ENCODE measurements around the gene WNK2. TPM values are rescaled to one million over a fixed set of nuclear protein-coding genes. Genes with fewer than 3 reads are reported as not detected.
"Not testable (repeated sequence)": the region's sequence is repeated elsewhere in the genome, so short reads cannot be mapped to it uniquely, and the experiment has no call there.

The WNK2 gene
- polyA plus RNA-seq, 1 experiment: not detected

DNA sequence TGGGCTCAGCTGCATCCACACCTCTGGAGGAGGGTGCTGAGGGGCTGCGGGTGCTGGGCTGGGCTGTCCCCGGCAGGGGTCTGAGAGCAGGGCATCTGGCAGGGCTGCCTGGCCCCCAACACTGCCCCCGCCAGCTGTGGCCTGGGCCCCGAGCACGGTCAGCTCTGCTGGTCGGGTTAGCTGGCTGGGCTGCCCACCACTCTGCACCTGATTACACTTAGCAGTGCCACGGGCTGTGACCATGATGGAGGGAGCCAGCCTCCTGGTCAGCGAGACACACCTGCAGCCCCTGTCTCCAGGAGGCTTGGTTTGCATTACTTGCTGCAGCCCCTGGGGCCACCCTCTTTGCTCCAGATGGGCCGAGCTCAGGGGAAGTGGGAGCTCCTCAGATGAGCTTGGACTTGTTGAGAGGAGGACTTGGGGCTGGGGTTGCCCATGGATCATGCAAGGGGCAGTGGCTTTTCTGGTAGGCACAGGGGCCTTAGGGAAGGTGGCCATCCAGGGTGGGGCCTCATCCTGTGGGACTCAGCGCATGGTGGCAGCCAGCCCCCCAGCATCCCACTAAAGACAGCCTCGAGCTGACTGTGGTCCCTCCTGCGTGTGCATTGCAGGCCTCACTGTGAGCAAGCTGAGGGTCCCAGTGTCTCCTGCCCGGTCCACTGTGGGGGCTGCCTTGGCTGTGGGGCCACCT lies 135.5 kb downstream of the WNK2 start:
- no peak for DNase-seq (ENCODE audit: low read depth)
- ChIA-PET POLR2A (no interaction called here), CTCF (interaction anchor here (0.7 to 1.5 kb wide), 3 partner anchors 14 to 316 kb away, joined by 3 read pairs; no protein-coding TSS in a partner anchor)
- TF ChIP-seq, protein P1, sequence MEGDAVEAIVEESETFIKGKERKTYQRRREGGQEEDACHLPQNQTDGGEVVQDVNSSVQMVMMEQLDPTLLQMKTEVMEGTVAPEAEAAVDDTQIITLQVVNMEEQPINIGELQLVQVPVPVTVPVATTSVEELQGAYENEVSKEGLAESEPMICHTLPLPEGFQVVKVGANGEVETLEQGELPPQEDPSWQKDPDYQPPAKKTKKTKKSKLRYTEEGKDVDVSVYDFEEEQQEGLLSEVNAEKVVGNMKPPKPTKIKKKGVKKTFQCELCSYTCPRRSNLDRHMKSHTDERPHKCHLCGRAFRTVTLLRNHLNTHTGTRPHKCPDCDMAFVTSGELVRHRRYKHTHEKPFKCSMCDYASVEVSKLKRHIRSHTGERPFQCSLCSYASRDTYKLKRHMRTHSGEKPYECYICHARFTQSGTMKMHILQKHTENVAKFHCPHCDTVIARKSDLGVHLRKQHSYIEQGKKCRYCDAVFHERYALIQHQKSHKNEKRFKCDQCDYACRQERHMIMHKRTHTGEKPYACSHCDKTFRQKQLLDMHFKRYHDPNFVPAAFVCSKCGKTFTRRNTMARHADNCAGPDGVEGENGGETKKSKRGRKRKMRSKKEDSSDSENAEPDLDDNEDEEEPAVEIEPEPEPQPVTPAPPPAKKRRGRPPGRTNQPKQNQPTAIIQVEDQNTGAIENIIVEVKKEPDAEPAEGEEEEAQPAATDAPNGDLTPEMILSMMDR (IDR thresholded peaks at IDR 0.05; ENCODE audit: insufficient read depth, low read depth, low read length): no peak
- Histone ChIP-seq H3K27me3 (ENCODE audit: control insufficient read depth, insufficient read depth, low read length) (no peaks in the 10 kb centered on the region), H3K4me3 (ENCODE audit: low read depth, low read length) (no peak overlapping the region), H3K36me3 (ENCODE audit: control insufficient read depth, insufficient read depth, low read length) (no peaks in the 10 kb centered on the region)

DNA sequence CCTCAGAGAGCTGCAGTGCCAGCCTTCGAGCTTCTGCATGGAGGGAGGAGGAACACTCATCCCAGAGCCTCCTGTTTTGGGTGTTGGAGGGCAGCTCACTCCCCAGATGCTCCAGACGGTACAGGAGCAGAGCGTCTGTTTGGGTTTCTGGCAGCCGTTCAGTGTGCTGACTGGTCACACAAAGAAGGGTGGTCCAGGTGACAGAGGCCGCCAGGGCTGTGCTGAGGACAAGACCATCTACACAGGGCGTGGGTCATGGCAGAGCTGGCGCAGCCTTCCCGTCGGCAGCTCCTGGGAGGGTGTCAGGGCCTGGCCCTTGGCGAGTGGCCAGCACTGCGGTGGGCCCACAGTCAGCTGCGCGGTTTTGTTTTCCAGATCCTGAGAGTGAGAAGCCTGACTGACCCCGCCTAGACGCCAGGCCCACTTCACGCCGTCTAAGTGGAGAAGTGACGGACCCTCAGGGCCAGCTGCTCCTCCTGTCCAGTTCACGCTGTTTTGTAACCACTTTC lies 136.1 kb downstream of the WNK2 start:
- no peak for DNase-seq (ENCODE audit: low read depth)

DNA sequence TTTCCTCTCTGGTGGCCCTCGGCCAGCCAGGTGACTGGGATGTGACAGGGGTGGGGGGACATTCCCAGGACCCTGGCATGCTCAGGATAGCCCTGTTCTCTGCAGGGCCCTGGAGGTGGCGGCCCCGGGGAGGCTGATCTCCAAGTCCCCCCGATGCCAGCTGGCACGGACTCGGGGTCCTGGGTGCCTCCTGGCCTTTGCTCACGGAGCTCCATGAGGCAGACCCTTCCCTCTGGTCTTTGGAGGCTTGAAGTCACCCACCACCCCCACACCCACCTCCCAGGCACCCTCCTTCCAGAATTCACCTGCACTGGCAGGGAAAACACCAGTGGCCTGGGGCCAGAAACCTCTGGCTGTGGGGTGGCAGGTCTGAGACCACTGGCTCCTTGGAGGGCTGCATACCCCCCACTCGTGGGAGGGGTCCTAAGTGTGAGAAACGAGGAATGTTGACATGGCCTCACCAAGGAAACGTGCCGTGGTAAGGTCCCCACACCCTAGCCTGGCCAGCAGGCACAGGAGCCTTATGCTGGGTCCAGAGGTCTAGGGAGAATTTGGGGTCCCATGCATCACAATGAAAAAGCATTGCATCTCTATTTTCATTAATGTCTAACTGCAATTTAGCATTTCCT lies 136.8 kb downstream of the WNK2 start:
- no peak for DNase-seq (ENCODE audit: low read depth)
- ChIA-PET POLR2A (no interaction called here), CTCF (interaction anchor here (0.6 to 1.5 kb wide), 2 partner anchors 317 to 339 kb away, joined by 3 read pairs; no protein-coding TSS in a partner anchor)
- H3K36me3 ChIP-seq (ENCODE audit: control insufficient read depth, insufficient read depth, low read length): no peaks in the 10 kb centered on the region
- no peaks in the 10 kb centered on the region for H3K27me3 ChIP-seq (ENCODE audit: control insufficient read depth, insufficient read depth, low read length)
- no peak overlapping the region for H3K4me3 ChIP-seq (ENCODE audit: low read depth, low read length)
- TF ChIP-seq, protein P1 (IDR thresholded peaks at IDR 0.05; ENCODE audit: insufficient read depth, low read depth, low read length): no peak

More for the DNA sequence above, 136.1 kb downstream of the WNK2 start:
- TF ChIP-seq, protein P1 (IDR thresholded peaks at IDR 0.05; ENCODE audit: insufficient read depth, low read depth, low read length): no peak
- no peaks in the 10 kb centered on the region for H3K27me3 ChIP-seq (ENCODE audit: control insufficient read depth, insufficient read depth, low read length)
- H3K36me3 ChIP-seq (ENCODE audit: control insufficient read depth, insufficient read depth, low read length): no peaks in the 10 kb centered on the region
- H3K4me3 ChIP-seq (ENCODE audit: low read depth, low read length): no peak overlapping the region
- ChIA-PET CTCF (interaction anchor here (0.7 to 1.5 kb wide), 2 partner anchors 15 to 317 kb away, joined by 3 read pairs; no protein-coding TSS in a partner anchor), POLR2A (no interaction called here)

DNA sequence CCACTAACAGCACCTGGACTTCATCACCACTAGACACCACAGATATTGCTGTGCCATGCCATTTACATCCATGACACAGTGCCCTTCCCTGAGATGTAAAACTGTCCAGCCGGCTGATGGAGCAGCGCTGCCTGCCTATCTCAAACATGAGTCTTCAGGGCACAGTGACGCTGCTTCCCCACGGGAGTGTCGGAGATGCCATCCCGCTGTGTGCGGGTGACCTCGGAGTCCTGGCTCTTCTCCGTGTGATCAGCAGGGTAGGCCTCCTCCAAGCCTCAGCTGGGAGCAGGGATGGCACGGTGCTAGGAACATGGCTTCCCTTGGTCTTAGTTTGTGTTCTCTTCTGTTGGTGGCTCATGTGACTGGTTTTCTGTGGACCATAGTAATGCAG lies 137.3 kb downstream of the WNK2 start:
- no peaks in the 10 kb centered on the region for H3K36me3 ChIP-seq (ENCODE audit: control insufficient read depth, insufficient read depth, low read length)
- CTCF ChIA-PET: interaction anchor here (0.6 kb wide), 1 partner anchor 339 kb away, joined by 3 read pairs; no protein-coding TSS in a partner anchor
- H3K27me3 ChIP-seq (ENCODE audit: control insufficient read depth, insufficient read depth, low read length): no peaks in the 10 kb centered on the region

DNA sequence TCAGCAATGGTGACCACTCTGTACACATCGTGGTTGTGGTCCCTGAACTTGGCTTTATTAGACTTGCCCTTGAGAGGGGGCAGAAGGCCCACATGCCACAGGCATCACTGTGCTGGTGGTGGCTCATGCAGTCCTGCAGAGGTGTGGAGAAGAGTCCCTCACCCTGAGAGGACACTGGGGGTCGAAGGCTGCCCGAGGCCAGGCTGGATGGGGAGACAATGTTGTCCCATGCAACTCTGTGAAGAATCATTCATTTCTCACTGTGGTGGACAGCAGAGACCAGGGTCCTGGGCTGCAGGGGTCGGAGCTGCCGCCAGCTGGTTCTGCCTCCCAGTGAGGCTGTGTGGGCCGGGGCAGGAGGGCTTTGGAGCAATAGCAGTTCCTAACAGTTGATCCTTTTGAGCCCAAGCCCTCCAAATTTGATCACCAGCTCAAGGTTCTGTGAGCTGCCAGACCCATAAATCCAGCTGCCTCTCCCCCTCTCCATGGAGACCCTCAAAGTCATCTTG lies 139.6 kb downstream of the WNK2 start:
- POLR2A ChIA-PET; DNase-seq (ENCODE audit: low read depth); H3K4me3 ChIP-seq (ENCODE audit: low read depth, low read length); H3K27me3 ChIP-seq (ENCODE audit: control insufficient read depth, insufficient read depth, low read length); H3K36me3 ChIP-seq (ENCODE audit: control insufficient read depth, insufficient read depth, low read length): not testable (repeated sequence)
- CTCF ChIA-PET: interaction anchor here (0.7 kb wide), 1 partner anchor 220 kb away, joined by 3 read pairs; no protein-coding TSS in a partner anchor

More for the DNA sequence above, 137.3 kb downstream of the WNK2 start:
- no peak for DNase-seq (ENCODE audit: low read depth)
- TF ChIP-seq, protein P1 (IDR thresholded peaks at IDR 0.05; ENCODE audit: insufficient read depth, low read depth, low read length): no peak
- POLR2A ChIA-PET: no interaction called here
- no peak overlapping the region for H3K4me3 ChIP-seq (ENCODE audit: low read depth, low read length)
